Stomach (tissue), 4 donors: ENCODE data around the gene ABHD17B.

Experiments used
- EP300 ChIP-seq: sonication (generic); formaldehyde crosslinking; IDR thresholded peaks from one replicate; pipeline ENCODE4 v1.6.1; 2017; ENCODE audit warnings: antibody characterized with exemption
- POLR2A ChIP-seq, 4 donors: fragments of 450-650 bp; IDR thresholded peaks; one replicate each; pipeline ENCODE4 v1.6.1; 2016; ENCODE audit warnings: antibody characterized with exemption in 4 of 4, control low read depth in 2 of 4, mild to moderate bottlenecking in 1 of 4, moderate library complexity in 1 of 4
- POLR2AphosphoS5 ChIP-seq, 3 donors: sonication (generic); formaldehyde crosslinking; IDR thresholded peaks; one replicate each; pipeline ENCODE4 v1.6.1; 2016; ENCODE audit warnings: antibody characterized with exemption in 3 of 3
- TF ChIP-seq, protein P1 (sequence below), 7 experiments: fragments of 450-650 bp in 4 of 7; fragments of 200-600 bp in 3 of 7; sonication (generic) in 3 of 7; IDR thresholded peaks; one replicate each; pipeline ENCODE4 v1.5.1; 2016 to 2019; ENCODE audit warnings: antibody characterized with exemption in 7 of 7, control low read depth in 2 of 7, mild to moderate bottlenecking in 1 of 7

DNA sequence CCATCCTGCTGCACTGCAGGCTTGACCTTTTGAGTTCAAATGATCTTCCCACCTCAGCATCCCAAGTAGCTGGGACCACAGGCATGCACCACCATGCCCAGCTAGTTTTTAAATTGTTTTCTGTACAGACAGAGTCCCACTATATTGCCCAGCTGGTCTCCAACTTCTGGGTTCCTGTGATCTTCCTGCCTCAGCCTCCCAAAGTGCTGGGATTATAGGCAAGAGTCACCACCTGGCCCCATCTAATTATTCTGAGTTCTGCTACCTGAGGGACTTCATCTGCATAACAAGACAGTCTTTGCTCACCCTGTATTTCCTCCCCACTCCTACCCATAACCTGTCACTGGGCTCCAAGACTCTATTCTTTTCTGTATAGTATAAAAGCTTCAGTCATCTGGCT, 88.1 kb downstream of the ABHD17B start:
- TF ChIP-seq POLR2AphosphoS5 (IDR thresholded peaks at IDR 0.05) = no peak
- TF ChIP-seq, protein P1, sequence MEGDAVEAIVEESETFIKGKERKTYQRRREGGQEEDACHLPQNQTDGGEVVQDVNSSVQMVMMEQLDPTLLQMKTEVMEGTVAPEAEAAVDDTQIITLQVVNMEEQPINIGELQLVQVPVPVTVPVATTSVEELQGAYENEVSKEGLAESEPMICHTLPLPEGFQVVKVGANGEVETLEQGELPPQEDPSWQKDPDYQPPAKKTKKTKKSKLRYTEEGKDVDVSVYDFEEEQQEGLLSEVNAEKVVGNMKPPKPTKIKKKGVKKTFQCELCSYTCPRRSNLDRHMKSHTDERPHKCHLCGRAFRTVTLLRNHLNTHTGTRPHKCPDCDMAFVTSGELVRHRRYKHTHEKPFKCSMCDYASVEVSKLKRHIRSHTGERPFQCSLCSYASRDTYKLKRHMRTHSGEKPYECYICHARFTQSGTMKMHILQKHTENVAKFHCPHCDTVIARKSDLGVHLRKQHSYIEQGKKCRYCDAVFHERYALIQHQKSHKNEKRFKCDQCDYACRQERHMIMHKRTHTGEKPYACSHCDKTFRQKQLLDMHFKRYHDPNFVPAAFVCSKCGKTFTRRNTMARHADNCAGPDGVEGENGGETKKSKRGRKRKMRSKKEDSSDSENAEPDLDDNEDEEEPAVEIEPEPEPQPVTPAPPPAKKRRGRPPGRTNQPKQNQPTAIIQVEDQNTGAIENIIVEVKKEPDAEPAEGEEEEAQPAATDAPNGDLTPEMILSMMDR (IDR thresholded peaks at IDR 0.05) = no peak
- no peak for TF ChIP-seq EP300
- no peak for TF ChIP-seq POLR2A (IDR thresholded peaks at IDR 0.05)
